ENCODE results near the gene PDCD1LG2. TPM values are rescaled to one million over a fixed set of nuclear protein-coding genes. Genes with fewer than 3 reads are reported as not detected.
A peak's percentile ranks its signal among the peaks of the same experiment; 100 is the strongest.

Gene PDCD1LG2
- polyA plus RNA-seq, 3 donors, result 0.16 to 0.41 (median 0.17) TPM

GRCh38 chr9:5518937-5519319 is 8.6 kb downstream of the PDCD1LG2 start:
- no peaks in the 10 kb centered on the region for H3K27me3 ChIP-seq (ENCODE audit: control insufficient read depth in 2 of 2, insufficient read depth in 2 of 2, low read length in 2 of 2)
- no peak overlapping the region for H2AFZ ChIP-seq (ENCODE audit: insufficient read depth, low read depth, low read length, poor library complexity, severe bottlenecking)
- peaks cover 0 to 2% of the 10 kb centered on the region in 2 donors for H3K36me3 Mint-ChIP-seq
- H3K9me3 ChIP-seq (replicated peaks in 1 of 2; ENCODE audit: control insufficient read depth in 1 of 2, insufficient read depth in 1 of 2, low read length in 2 of 2), result no peaks in the 10 kb centered on the region
- H3K9me3 Mint-ChIP-seq, result peaks cover 0 to 2% (median 0%) of the 10 kb centered on the region in 7 donors
- H3K9ac ChIP-seq (ENCODE audit: insufficient read depth, low read length, poor library complexity, severe bottlenecking), result no peak overlapping the region
- peaks cover 59% of the 10 kb centered on the region for H3K4me1 Mint-ChIP-seq
- no peak for DNase-seq
- TF ChIP-seq CTCF (IDR thresholded peaks at IDR 0.05), result no peak
- peaks cover 43 to 57% of the 10 kb centered on the region in 2 donors for H3K4me1 ChIP-seq (ENCODE audit: control insufficient read depth in 1 of 2, insufficient read depth in 2 of 2, low read length in 2 of 2)
- H3K4me2 ChIP-seq (replicated peaks; ENCODE audit: extremely low read depth, low read length, poor library complexity, severe bottlenecking), result no peak overlapping the region
- WGBS (ENCODE audit: insufficient coverage), result 0% methylated on average over 2 of the region's 2 CpGs
- H3K79me2 ChIP-seq (ENCODE audit: insufficient read depth, low read length), result no peaks in the 10 kb centered on the region
- H4K20me1 ChIP-seq (ENCODE audit: insufficient read depth, low read length), result no peaks in the 10 kb centered on the region
- H3K36me3 ChIP-seq (replicated peaks in 1 of 2; ENCODE audit: control insufficient read depth in 1 of 2, insufficient read depth in 2 of 2, low read length in 2 of 2), result no peaks in the 10 kb centered on the region
- peak overlapping the region in 1 of 2 donors; percentile 47 for H3K27ac ChIP-seq (ENCODE audit: low read depth in 1 of 2, low read length in 2 of 2)
- peak overlapping the region in 1 of 3 experiments; percentile 11 for H3K4me3 ChIP-seq (replicated peaks in 1 of 3; ENCODE audit: low read depth in 2 of 3, low read length in 3 of 3)
- H3K4me3 Mint-ChIP-seq, result no peak overlapping the region
- no peaks in the 10 kb centered on the region for H3K27me3 Mint-ChIP-seq (ENCODE audit: low read depth in 3 of 3)
- intact Hi-C loops (cut with micrococcal nuclease), result loop anchor here (10.0 kb wide), 2 partner anchors 46 to 64 kb away; partner anchors contain the start of gene CD274 (in 2 of the 2)
- peak overlapping the region in 5 of 7 donors; percentile 19 to 83 (median 74) for H3K27ac Mint-ChIP-seq

- TF ChIP-seq CTCF (IDR thresholded peaks at IDR 0.05), result no peak
- Mint-ChIP-seq H3K9me3 (peaks cover 0 to 2% (median 0%) of the 10 kb centered on the region in 7 donors), H3K27ac (no peak overlapping the region), H3K4me1 (peaks cover 35% of the 10 kb centered on the region), H3K27me3 (ENCODE audit: low read depth in 3 of 3) (no peaks in the 10 kb centered on the region), H3K4me3 (no peak overlapping the region), H3K36me3 (no peaks in the 10 kb centered on the region)
- H4K20me1 ChIP-seq (ENCODE audit: insufficient read depth, low read length), result no peaks in the 10 kb centered on the region
- no peak overlapping the region for H3K4me2 ChIP-seq (replicated peaks; ENCODE audit: extremely low read depth, low read length, poor library complexity, severe bottlenecking)
- no peaks in the 10 kb centered on the region for H3K79me2 ChIP-seq (ENCODE audit: insufficient read depth, low read length)
- peaks cover 20 to 29% of the 10 kb centered on the region in 2 donors for H3K4me1 ChIP-seq (ENCODE audit: control insufficient read depth in 1 of 2, insufficient read depth in 2 of 2, low read length in 2 of 2)
- H3K27me3 ChIP-seq (ENCODE audit: control insufficient read depth in 2 of 2, insufficient read depth in 2 of 2, low read length in 2 of 2), result no peaks in the 10 kb centered on the region
- H3K9me3 ChIP-seq (replicated peaks in 1 of 2; ENCODE audit: control insufficient read depth in 1 of 2, insufficient read depth in 1 of 2, low read length in 2 of 2), result no peaks in the 10 kb centered on the region
- DNase-seq, result no peak
- H3K4me3 ChIP-seq (replicated peaks in 1 of 3; ENCODE audit: low read depth in 2 of 3, low read length in 3 of 3), result no peak overlapping the region
- H3K9ac ChIP-seq (ENCODE audit: insufficient read depth, low read length, poor library complexity, severe bottlenecking), result no peak overlapping the region
- intact Hi-C loops (cut with micrococcal nuclease), result no loop called here
- no peaks in the 10 kb centered on the region for H3K36me3 ChIP-seq (replicated peaks in 1 of 2; ENCODE audit: control insufficient read depth in 1 of 2, insufficient read depth in 2 of 2, low read length in 2 of 2)
- no peak overlapping the region for H2AFZ ChIP-seq (ENCODE audit: insufficient read depth, low read depth, low read length, poor library complexity, severe bottlenecking)
- H3K27ac ChIP-seq (ENCODE audit: low read depth in 1 of 2, low read length in 2 of 2), result no peak overlapping the region
- no CpG with 5 or more reads among the region's 4 CpGs for WGBS (ENCODE audit: insufficient coverage)
Measured at GRCh38 chr9:5524090-5524489, 13.8 kb downstream of the PDCD1LG2 start.
